ENCODE results near the gene KIAA0753. TPM values are rescaled to one million over a fixed set of nuclear protein-coding genes. Genes with fewer than 3 reads are reported as not detected.

Gene KIAA0753
- total RNA-seq, 4 donors from 2014 or later: 20.8 to 46.7 (median 25.6) TPM

DNA sequence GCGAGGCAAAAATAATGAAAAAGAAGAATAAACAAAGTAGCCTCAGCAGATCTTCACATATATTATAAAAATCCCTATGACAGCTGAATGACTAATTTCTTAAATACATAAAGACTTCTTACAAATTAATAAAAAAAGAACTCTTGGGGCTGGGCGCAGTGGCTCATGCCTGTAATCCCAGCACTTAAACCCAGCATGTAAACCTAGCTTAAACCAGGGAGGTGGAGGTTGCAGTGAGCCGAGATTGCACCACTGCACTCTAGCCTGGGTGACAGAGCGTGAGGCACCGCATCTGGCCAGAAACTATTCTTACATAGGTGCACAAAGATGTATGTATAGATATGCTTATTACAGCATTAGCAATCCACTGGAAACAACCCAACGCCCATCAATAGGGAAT, 38.7 kb upstream of the KIAA0753 start:
- Histone ChIP-seq H3K27me3 (no peaks in the 10 kb centered on the region), H3K9me3 (no peaks in the 10 kb centered on the region), H3K4me3 (replicated peaks in 1 of 3) (no peak overlapping the region), H3K36me3 (no peaks in the 10 kb centered on the region), H3K4me1 (no peaks in the 10 kb centered on the region), H3K27ac (no peak overlapping the region)
- TF ChIP-seq POLR2A (IDR thresholded peaks at IDR 0.05): no peak
- TF ChIP-seq, protein P1, sequence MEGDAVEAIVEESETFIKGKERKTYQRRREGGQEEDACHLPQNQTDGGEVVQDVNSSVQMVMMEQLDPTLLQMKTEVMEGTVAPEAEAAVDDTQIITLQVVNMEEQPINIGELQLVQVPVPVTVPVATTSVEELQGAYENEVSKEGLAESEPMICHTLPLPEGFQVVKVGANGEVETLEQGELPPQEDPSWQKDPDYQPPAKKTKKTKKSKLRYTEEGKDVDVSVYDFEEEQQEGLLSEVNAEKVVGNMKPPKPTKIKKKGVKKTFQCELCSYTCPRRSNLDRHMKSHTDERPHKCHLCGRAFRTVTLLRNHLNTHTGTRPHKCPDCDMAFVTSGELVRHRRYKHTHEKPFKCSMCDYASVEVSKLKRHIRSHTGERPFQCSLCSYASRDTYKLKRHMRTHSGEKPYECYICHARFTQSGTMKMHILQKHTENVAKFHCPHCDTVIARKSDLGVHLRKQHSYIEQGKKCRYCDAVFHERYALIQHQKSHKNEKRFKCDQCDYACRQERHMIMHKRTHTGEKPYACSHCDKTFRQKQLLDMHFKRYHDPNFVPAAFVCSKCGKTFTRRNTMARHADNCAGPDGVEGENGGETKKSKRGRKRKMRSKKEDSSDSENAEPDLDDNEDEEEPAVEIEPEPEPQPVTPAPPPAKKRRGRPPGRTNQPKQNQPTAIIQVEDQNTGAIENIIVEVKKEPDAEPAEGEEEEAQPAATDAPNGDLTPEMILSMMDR (IDR thresholded peaks at IDR 0.05): no peak
- intact Hi-C loops (cut with DNase I): no loop called here
- DNase-seq: no peak
- 82 to 85% methylated on average over 6 of the region's 6 CpGs for WGBS, 2 donors

DNA sequence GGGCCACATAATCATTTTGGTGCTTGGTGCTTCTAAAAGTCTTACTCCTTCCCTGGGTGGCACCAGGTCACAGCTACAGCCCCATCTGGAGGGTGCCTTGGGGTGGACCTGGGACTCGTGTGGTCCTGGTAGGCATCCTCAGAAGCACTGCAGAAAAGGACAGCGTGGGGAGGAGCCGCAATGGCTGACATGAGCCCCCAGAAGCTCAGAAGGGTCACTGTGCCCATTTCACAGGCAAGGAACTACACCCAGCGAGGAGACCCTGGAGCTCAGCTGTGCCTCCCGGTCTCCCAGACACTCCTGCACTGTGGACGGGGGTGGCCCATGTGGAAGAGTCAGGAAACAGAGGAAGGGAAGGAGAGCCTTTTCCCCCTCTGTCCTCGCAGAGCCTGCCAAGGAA, 37.4 kb upstream of the KIAA0753 start:
- Histone ChIP-seq H3K4me1 (no peaks in the 10 kb centered on the region), H3K36me3 (no peaks in the 10 kb centered on the region), H3K9me3 (no peaks in the 10 kb centered on the region), H3K27ac (no peak overlapping the region), H3K27me3 (no peaks in the 10 kb centered on the region), H3K4me3 (replicated peaks in 1 of 3) (no peak overlapping the region)
- no peak for DNase-seq
- no peak for TF ChIP-seq POLR2A (IDR thresholded peaks at IDR 0.05)
- TF ChIP-seq, protein P1 (IDR thresholded peaks at IDR 0.05): no peak
- intact Hi-C loops (cut with DNase I): no loop called here
- WGBS, 2 donors: 65 to 68% methylated on average over 4 to 7 of the region's 7 CpGs

DNA sequence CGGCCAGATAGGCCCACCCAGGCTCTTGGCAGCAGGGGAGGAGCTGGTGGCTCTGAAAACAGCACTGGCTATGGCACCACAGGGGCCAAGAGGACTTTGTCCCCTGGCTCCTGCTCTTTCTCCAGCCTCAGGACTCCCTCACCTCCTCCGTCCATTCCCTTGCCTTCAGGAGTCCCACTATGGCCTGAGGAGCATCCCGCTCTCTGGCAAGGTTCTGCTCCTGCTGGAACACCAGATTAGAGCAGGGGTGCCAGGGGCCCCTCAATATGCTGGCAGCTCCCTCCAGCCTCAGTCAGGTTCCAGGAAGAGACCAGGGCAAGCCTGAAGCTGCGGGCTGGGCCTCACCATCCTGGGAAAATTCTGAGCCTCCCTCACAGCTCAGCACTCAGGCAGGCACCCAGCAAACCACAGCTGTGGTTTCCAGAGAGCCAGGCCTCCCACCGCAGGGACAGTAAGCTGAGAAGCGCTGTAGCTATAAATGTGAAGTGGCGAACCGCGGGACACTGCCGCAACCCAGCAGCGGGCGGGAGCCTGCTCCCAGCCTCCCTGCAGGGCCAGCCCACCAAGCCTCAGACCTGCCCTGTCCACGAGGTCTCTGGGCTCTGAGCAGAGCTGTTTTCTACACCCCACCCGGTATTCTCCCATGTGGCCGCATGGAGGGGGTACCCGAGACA, 36.8 kb upstream of the KIAA0753 start:
- Histone ChIP-seq H3K27me3 (no peaks in the 10 kb centered on the region), H3K27ac (no peak overlapping the region), H3K4me3 (replicated peaks in 1 of 3) (no peak overlapping the region), H3K4me1 (no peaks in the 10 kb centered on the region), H3K9me3 (no peaks in the 10 kb centered on the region), H3K36me3 (no peaks in the 10 kb centered on the region)
- intact Hi-C loops (cut with DNase I): no loop called here
- TF ChIP-seq, protein P1 (IDR thresholded peaks at IDR 0.05): no peak
- TF ChIP-seq POLR2A (IDR thresholded peaks at IDR 0.05): no peak
- DNase-seq: no peak
- 54 to 62% methylated on average over 8 to 16 of the region's 16 CpGs for WGBS, 2 donors

DNA sequence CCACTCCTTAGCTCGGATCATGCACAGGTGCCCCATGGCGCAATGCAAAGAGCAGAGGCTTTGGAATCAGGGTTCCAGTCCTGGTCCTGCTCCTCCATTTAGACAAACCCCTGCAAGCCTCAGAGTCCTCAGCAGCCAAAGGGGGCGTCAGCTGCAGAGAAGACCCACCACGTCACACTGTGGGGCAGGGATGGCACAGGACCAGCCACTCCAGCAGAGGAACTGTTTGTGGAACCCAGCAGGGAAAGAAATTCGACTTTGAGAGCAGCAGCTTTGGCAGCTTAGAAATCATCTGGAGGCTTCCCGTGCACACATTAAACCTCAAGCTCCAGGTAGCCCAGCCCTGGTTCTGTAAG, 36.3 kb upstream of the KIAA0753 start:
- TF ChIP-seq, protein P1 (IDR thresholded peaks at IDR 0.05): no peak
- TF ChIP-seq POLR2A (IDR thresholded peaks at IDR 0.05): no peak
- Histone ChIP-seq H3K27me3 (no peaks in the 10 kb centered on the region), H3K9me3 (no peaks in the 10 kb centered on the region), H3K4me1 (no peaks in the 10 kb centered on the region), H3K27ac (no peak overlapping the region), H3K36me3 (no peaks in the 10 kb centered on the region), H3K4me3 (replicated peaks in 1 of 3) (no peak overlapping the region)
- WGBS, 2 donors: 65 to 68% methylated on average over 6 of the region's 6 CpGs
- no peak for DNase-seq
- intact Hi-C loops (cut with DNase I): no loop called here

DNA sequence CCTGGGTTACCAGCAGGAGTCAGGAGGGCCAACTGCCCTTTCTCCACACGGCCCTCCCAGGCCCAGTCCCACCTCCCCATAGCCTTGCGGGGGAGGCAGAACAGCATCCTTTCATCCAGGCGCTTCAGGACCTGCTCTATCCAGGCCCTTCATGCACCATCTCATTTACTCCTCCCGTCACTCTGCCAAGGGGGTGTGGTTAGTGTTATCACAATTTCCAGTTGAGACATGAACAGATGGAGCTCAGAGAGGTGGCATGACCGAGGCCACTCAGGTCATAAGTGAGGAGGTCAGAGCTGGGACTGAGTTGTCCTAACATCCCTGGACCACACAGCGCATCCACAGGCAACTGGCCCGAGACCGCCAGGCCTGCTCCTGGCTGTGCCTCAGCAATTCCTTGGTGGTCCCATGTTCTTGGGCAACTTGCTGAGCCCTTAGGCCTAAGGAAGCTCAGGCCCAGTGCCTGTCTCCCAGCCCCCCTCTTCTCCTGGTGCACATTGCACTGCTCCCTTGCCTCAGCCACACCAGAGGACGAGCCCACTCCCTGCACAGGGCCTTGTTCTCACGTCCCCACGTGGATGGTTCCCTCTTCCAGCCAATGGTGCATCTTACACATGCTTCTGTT, 34.8 kb upstream of the KIAA0753 start:
- 86 to 87% methylated on average over 9 to 11 of the region's 11 CpGs for WGBS, 2 donors
- Histone ChIP-seq H3K4me1 (no peaks in the 10 kb centered on the region), H3K9me3 (no peaks in the 10 kb centered on the region), H3K36me3 (no peaks in the 10 kb centered on the region), H3K27me3 (no peaks in the 10 kb centered on the region), H3K27ac (no peak overlapping the region), H3K4me3 (replicated peaks in 1 of 3) (no peak overlapping the region)
- intact Hi-C loops (cut with DNase I): no loop called here
- no peak for DNase-seq
- TF ChIP-seq, protein P1 (IDR thresholded peaks at IDR 0.05): no peak
- no peak for TF ChIP-seq POLR2A (IDR thresholded peaks at IDR 0.05)
